CD8-positive, alpha-beta memory T cell (primary cell): ENCODE data around the gene NSMCE1. TPM values are rescaled to one million over a fixed set of nuclear protein-coding genes. Genes with fewer than 3 reads are reported as not detected.
A peak's percentile ranks its signal among the peaks of the same experiment; 100 is the strongest.

Experiments
- CTCF ChIA-PET: fragments of 350-600 bp; sonication (Branson Sonifier 250); formaldehyde crosslinking; loops from one replicate; lab custom pipeline; 2021; ENCODE audit warnings: antibody characterized with exemption; lab: Charles Lee
- POLR2A ChIA-PET: fragments of 350-600 bp; sonication (Branson Sonifier 250); formaldehyde crosslinking; loops from one replicate; lab custom pipeline; 2021; ENCODE audit warnings: antibody characterized with exemption; lab: Charles Lee
- DNase-seq, 5 donors: peaks; one replicate each; pipeline versions ENCODE4 v3.0.0 to v3.0.0-alpha.2; 2020 to 2022; ENCODE audit warnings: mixed read lengths in 1 of 5
- H3K27ac ChIP-seq: one replicate; pipeline ENCODE4 v1.7.0; 2013; ENCODE audit warnings: low read depth, mild to moderate bottlenecking, low read length, moderate library complexity
- H3K27me3 ChIP-seq: 2 replicates; pipeline ENCODE4 v1.7.0; 2013; ENCODE audit warnings: low read length, mild to moderate bottlenecking; ENCODE audit not compliant: insufficient read depth, poor library complexity, severe bottlenecking
- H3K36me3 ChIP-seq: 2 replicates; pipeline ENCODE4 v1.7.0; 2013; ENCODE audit warnings: mild to moderate bottlenecking, low read length, moderate library complexity; ENCODE audit not compliant: insufficient read depth
- H3K4me1 ChIP-seq: 2 replicates; pipeline ENCODE4 v1.7.0; 2013; ENCODE audit warnings: mild to moderate bottlenecking, low read length, moderate library complexity; ENCODE audit not compliant: insufficient read depth
- H3K4me3 ChIP-seq: 2 replicates; pipeline ENCODE4 v1.7.0; 2013; ENCODE audit warnings: mild to moderate bottlenecking, low read length
- H3K9me3 ChIP-seq: 2 replicates; pipeline ENCODE4 v1.7.0; 2013; ENCODE audit warnings: mild to moderate bottlenecking, low read length
- H3K27ac Mint-ChIP-seq, 8 donors: one replicate each; pipeline ENCODE4 v1.8.0; 2020 to 2021; ENCODE audit warnings: mixed read lengths in 8 of 8, mild to moderate bottlenecking in 6 of 8, inconsistent platforms in 3 of 8, moderate library complexity in 3 of 8
- H3K27me3 Mint-ChIP-seq, 2 donors: one replicate each; pipeline ENCODE4 v1.8.0; 2020 to 2021; ENCODE audit warnings: mixed read lengths in 2 of 2, mild to moderate bottlenecking in 1 of 2, moderate library complexity in 1 of 2
- H3K36me3 Mint-ChIP-seq, 3 donors: one replicate each; pipeline ENCODE4 v1.8.0; 2020 to 2021; ENCODE audit warnings: mixed read lengths in 3 of 3, inconsistent platforms in 1 of 3, mild to moderate bottlenecking in 1 of 3
- H3K4me1 Mint-ChIP-seq, 3 donors: one replicate each; pipeline ENCODE4 v1.8.0; 2020 to 2021; ENCODE audit warnings: mixed read lengths in 3 of 3, inconsistent platforms in 1 of 3, mild to moderate bottlenecking in 1 of 3
- H3K4me3 Mint-ChIP-seq, 7 donors: one replicate each; pipeline ENCODE4 v1.8.0; 2020 to 2021; ENCODE audit warnings: mixed read lengths in 7 of 7, mild to moderate bottlenecking in 6 of 7, moderate library complexity in 4 of 7, inconsistent platforms in 2 of 7
- H3K9me3 Mint-ChIP-seq, 5 donors: one replicate each; pipeline ENCODE4 v1.8.0; 2020 to 2022; ENCODE audit warnings: mixed read lengths in 5 of 5, mild to moderate bottlenecking in 3 of 5, moderate library complexity in 2 of 5, inconsistent platforms in 1 of 5
- polyA plus RNA-seq: library from polyadenylated mRNA; unstranded; fragments of 300-500 nt; fragmentation: Illumina TruSeq; gene quantifications from one replicate; pipeline ENCODE4 v1.2.3, GENCODE V29; 2021
- total RNA-seq, 2 experiments: library from RNA; stranded (reverse); gene quantifications; one replicate each; pipeline ENCODE4 v1.2.3, GENCODE V29; 2021

Gene NSMCE1
- total and polyA plus RNA-seq, 3 experiments from 2014 or later, result 103 to 132 (median 114) TPM

GRCh38 chr16:27244363-27244755 lies 24.2 kb downstream of the NSMCE1 start:
- Histone ChIP-seq H3K27ac (no peak overlapping the region), H3K4me1 (peaks cover 29% of the 10 kb centered on the region), H3K27me3 (no peaks in the 10 kb centered on the region), H3K9me3 (no peaks in the 10 kb centered on the region), H3K4me3 (no peak overlapping the region), H3K36me3 (no peaks in the 10 kb centered on the region)
- CTCF ChIA-PET, result interaction anchor here (0.6 to 3.4 kb wide), 3 partner anchors 10 to 123 kb away, joined by 3 to 28 read pairs (median 4); no protein-coding TSS in a partner anchor
- H3K9me3 Mint-ChIP-seq, result no peaks in the 10 kb centered on the region
- POLR2A ChIA-PET, result interaction anchor here (0.7 to 1.1 kb wide), 2 partner anchors 39 to 50 kb away, joined by 3 read pairs; no protein-coding TSS in a partner anchor
- no peaks in the 10 kb centered on the region for H3K27me3 Mint-ChIP-seq
- peak overlapping the region in 6 of 8 donors; percentile 52 to 98 (median 73) for H3K27ac Mint-ChIP-seq
- H3K36me3 Mint-ChIP-seq, result peaks cover 7 to 26% (median 12%) of the 10 kb centered on the region in 3 donors
- no peak for DNase-seq
- H3K4me1 Mint-ChIP-seq, result peaks cover 45 to 77% (median 76%) of the 10 kb centered on the region in 3 donors
- no peak overlapping the region for H3K4me3 Mint-ChIP-seq

GRCh38 chr16:27243725-27244362 lies 24.7 kb downstream of the NSMCE1 start:
- no peaks in the 10 kb centered on the region for H3K27me3 ChIP-seq
- H3K36me3 Mint-ChIP-seq, result peaks cover 7 to 25% (median 12%) of the 10 kb centered on the region in 3 donors

GRCh38 chr16:27242868-27243590 lies 25.5 kb downstream of the NSMCE1 start:
- ChIA-PET POLR2A (no interaction called here), CTCF (interaction anchor here (0.7 to 3.4 kb wide), 5 partner anchors 9 to 124 kb away, joined by 3 to 28 read pairs (median 4); no protein-coding TSS in a partner anchor)
- H3K9me3 ChIP-seq, result no peaks in the 10 kb centered on the region
- H3K4me3 ChIP-seq, result peak overlapping the region; percentile 34
- Mint-ChIP-seq H3K27me3 (no peaks in the 10 kb centered on the region), H3K4me3 (peak overlapping the region; percentile 14 to 72 (median 60)), H3K9me3 (no peaks in the 10 kb centered on the region), H3K4me1 (peaks cover 56 to 87% (median 85%) of the 10 kb centered on the region in 3 donors), H3K27ac (peak overlapping the region; percentile 18 to 98 (median 73)), H3K36me3 (peaks cover 7 to 22% (median 11%) of the 10 kb centered on the region in 3 donors)
- peak in 1 of 5 donors; percentile 36 for DNase-seq
- H3K4me1 ChIP-seq, result peaks cover 41% of the 10 kb centered on the region
- H3K36me3 ChIP-seq, result no peaks in the 10 kb centered on the region
- no peaks in the 10 kb centered on the region for H3K27me3 ChIP-seq
- no peak overlapping the region for H3K27ac ChIP-seq

More at GRCh38 chr16:27243725-27244362, 24.7 kb downstream of the NSMCE1 start:
- Histone ChIP-seq H3K9me3 (no peaks in the 10 kb centered on the region), H3K36me3 (no peaks in the 10 kb centered on the region), H3K27ac (no peak overlapping the region), H3K4me1 (peaks cover 33% of the 10 kb centered on the region), H3K4me3 (no peak overlapping the region)
- CTCF ChIA-PET, result interaction anchor here (0.6 to 3.4 kb wide), 5 partner anchors 9 to 124 kb away, joined by 3 to 28 read pairs (median 4); no protein-coding TSS in a partner anchor
- H3K27ac Mint-ChIP-seq, result peak overlapping the region in 7 of 8 donors; percentile 63 to 98 (median 74)
- H3K27me3 Mint-ChIP-seq, result no peaks in the 10 kb centered on the region
- peaks cover 48 to 82% (median 80%) of the 10 kb centered on the region in 3 donors for H3K4me1 Mint-ChIP-seq
- H3K9me3 Mint-ChIP-seq, result no peaks in the 10 kb centered on the region
- POLR2A ChIA-PET, result interaction anchor here (0.7 to 1.1 kb wide), 2 partner anchors 40 to 50 kb away, joined by 3 read pairs; no protein-coding TSS in a partner anchor
- no peak for DNase-seq
- H3K4me3 Mint-ChIP-seq, result peak overlapping the region in 3 of 7 donors; percentile 4 to 23 (median 8)

DNA sequence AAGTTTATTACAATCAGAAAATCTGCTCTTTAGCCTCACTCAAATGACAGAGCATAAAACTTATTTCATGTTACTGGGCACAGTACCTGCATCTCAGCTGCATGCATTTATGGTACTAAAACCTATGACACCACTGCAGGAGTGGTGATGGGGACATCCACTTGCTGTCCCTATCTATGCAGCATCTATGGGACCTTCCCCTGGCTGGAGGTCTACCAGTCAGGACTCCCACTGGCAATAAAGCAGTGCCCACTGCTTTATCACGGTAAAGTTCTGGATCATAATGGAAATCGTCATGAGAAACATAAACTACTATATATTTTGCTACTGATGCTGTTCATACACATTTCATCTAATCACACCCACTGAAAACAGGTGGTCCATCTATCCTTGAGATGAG lies 26.2 kb downstream of the NSMCE1 start:
- peak overlapping the region in 4 of 7 donors; percentile 50 to 72 (median 62) for H3K4me3 Mint-ChIP-seq
- Histone ChIP-seq H3K27ac (no peak overlapping the region), H3K4me1 (peaks cover 48% of the 10 kb centered on the region), H3K4me3 (peak overlapping the region; percentile 34), H3K36me3 (no peaks in the 10 kb centered on the region), H3K9me3 (no peaks in the 10 kb centered on the region), H3K27me3 (no peaks in the 10 kb centered on the region)
- H3K27ac Mint-ChIP-seq, result peak overlapping the region; percentile 41 to 98 (median 75)
- H3K36me3 Mint-ChIP-seq, result peaks cover 4 to 18% (median 8%) of the 10 kb centered on the region in 3 donors
- ChIA-PET CTCF (interaction anchor here (1.2 to 3.4 kb wide), 3 partner anchors 8 to 61 kb away, joined by 3 to 28 read pairs (median 4); no protein-coding TSS in a partner anchor), POLR2A (no interaction called here)
- H3K4me1 Mint-ChIP-seq, result peaks cover 62 to 89% (median 88%) of the 10 kb centered on the region in 3 donors
- no peaks in the 10 kb centered on the region for H3K27me3 Mint-ChIP-seq
- H3K9me3 Mint-ChIP-seq, result no peaks in the 10 kb centered on the region
- DNase-seq, result no peak

DNA sequence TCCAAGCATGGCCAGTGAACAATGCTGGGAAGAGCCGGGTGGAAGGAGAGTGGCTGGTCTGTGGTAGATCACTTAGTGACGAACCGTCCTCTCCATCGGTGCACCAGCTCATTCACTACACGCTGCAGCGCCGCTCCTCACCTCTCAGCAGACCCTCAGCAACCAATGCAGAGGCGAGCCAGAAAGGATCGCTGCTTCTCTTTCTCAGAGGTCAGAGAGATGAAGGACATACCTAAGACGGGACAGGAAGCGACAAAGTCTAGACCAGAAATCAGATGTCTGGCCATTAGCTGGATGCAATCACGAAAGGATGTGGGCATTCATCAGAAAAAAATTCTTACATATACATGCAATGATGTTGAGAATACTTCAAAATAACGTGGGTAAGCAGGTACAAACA lies 26.9 kb downstream of the NSMCE1 start:
- no peak for DNase-seq
- peaks cover 4 to 14% (median 6%) of the 10 kb centered on the region in 3 donors for H3K36me3 Mint-ChIP-seq
- H3K9me3 Mint-ChIP-seq, result no peaks in the 10 kb centered on the region
- peak overlapping the region in 6 of 8 donors; percentile 73 to 98 (median 79) for H3K27ac Mint-ChIP-seq
- ChIA-PET CTCF (interaction anchor here (1.2 to 1.4 kb wide), 2 partner anchors 27 to 28 kb away, joined by 3 to 7 read pairs; partner anchors contain the start of gene NSMCE1), POLR2A (no interaction called here)
- peaks cover 0 to 3% of the 10 kb centered on the region in 2 donors for H3K27me3 Mint-ChIP-seq
- no peaks in the 10 kb centered on the region for H3K36me3 ChIP-seq
- peaks cover 66 to 89% (median 88%) of the 10 kb centered on the region in 3 donors for H3K4me1 Mint-ChIP-seq
- H3K4me1 ChIP-seq, result peaks cover 55% of the 10 kb centered on the region
- no peaks in the 10 kb centered on the region for H3K27me3 ChIP-seq
- H3K9me3 ChIP-seq, result no peaks in the 10 kb centered on the region
- H3K4me3 Mint-ChIP-seq, result peak overlapping the region in 1 of 7 donors; percentile 41
- no peak overlapping the region for H3K27ac ChIP-seq
- H3K4me3 ChIP-seq, result no peak overlapping the region

DNA sequence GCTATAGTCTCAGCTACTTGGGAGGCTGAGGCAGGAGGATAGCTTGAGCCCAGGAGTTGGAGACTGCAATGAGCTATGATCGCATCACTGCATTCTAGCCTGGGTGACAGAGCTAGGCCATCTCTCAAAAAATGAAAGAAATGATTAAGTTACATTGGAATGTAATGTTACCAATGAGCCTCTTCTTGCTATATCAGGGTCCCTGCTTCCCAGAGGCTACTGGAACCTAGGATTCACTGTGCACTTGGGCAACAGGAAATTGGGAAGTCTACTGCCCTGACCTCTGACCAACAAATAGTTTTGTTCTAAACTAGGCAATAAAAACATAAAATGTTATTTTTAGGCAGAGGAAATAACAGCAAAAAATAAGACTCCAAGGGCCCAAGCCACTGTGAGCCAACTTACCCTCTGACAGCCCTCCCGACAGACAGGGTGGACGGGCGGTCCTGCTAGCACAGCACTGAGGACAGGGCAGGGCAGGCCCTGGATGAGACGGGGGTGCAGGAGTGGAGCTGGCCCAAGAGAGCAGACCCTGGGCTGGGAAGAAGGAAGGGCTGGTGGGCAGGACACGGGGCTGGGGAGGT lies 27.5 kb downstream of the NSMCE1 start:
- Mint-ChIP-seq H3K4me1 (peaks cover 63 to 88% (median 85%) of the 10 kb centered on the region in 3 donors), H3K36me3 (peaks cover 4 to 12% (median 6%) of the 10 kb centered on the region in 3 donors), H3K27ac (peak overlapping the region in 5 of 8 donors; percentile 11 to 100 (median 72)), H3K9me3 (no peaks in the 10 kb centered on the region), H3K27me3 (peaks cover 0 to 3% of the 10 kb centered on the region in 2 donors), H3K4me3 (no peak overlapping the region)
- no peaks in the 10 kb centered on the region for H3K27me3 ChIP-seq
- no peak overlapping the region for H3K27ac ChIP-seq
- H3K4me1 ChIP-seq, result peaks cover 61% of the 10 kb centered on the region
- H3K36me3 ChIP-seq, result no peaks in the 10 kb centered on the region
- no peak overlapping the region for H3K4me3 ChIP-seq
- ChIA-PET POLR2A (no interaction called here), CTCF (interaction anchor here (1.2 to 1.4 kb wide), 3 partner anchors 27 to 127 kb away, joined by 3 to 7 read pairs (median 4); partner anchors contain the start of gene NSMCE1)
- H3K9me3 ChIP-seq, result no peaks in the 10 kb centered on the region
- DNase-seq, result no peak

DNA sequence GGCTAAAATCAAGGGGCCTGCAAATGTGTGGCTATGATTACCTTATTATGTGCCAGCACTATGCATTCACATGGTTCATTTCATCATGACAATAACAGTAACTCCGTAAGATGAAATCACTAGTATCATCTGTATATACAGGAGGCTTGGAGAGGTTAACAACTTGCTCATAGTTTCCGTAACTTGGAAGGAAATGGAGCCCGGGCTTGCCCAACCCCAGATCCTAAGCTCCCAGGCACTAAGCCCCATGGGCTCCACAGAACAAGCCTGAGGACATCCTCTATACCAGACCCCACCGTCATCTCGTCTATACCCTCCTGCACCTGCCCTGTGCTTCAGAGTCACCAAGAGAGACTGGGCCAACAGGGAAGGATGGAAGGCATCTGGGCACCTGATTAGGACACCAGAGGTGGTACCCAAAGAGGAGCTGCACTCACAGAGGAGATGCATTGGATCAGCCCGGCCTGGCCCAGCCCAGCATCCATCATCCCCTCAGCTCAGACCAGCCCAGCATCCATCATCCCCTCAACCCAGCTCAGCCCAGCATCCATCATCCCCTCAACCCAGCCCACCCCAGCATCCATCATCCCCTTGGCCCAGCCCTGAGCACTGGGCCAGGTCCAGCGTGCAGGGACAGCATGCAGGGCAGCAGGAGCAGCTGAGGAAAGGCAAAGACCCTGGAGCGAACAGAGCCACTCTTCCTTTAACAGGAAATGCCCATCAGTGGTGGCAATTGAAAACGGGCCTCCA lies 28.5 kb downstream of the NSMCE1 start:
- Histone ChIP-seq H3K4me1 (peaks cover 71% of the 10 kb centered on the region), H3K36me3 (no peaks in the 10 kb centered on the region), H3K9me3 (no peaks in the 10 kb centered on the region), H3K27ac (no peak overlapping the region), H3K27me3 (no peaks in the 10 kb centered on the region), H3K4me3 (no peak overlapping the region)
- no peak for DNase-seq
- Mint-ChIP-seq H3K4me1 (peaks cover 67 to 88% (median 85%) of the 10 kb centered on the region in 3 donors), H3K27me3 (peaks cover 0 to 3% of the 10 kb centered on the region in 2 donors), H3K36me3 (peaks cover 1 to 7% (median 1%) of the 10 kb centered on the region in 3 donors), H3K4me3 (peak overlapping the region in 1 of 7 donors; percentile 15), H3K9me3 (no peaks in the 10 kb centered on the region), H3K27ac (peak overlapping the region; percentile 41 to 100 (median 90))
- CTCF ChIA-PET, result interaction anchor here (1.0 to 1.4 kb wide), 3 partner anchors 9 to 128 kb away, joined by 3 to 7 read pairs (median 4); no protein-coding TSS in a partner anchor
- POLR2A ChIA-PET, result no interaction called here
